ENCODE data around the gene VSTM2B. TPM values are rescaled to one million over a fixed set of nuclear protein-coding genes. Genes with fewer than 3 reads are reported as not detected.
"Not testable (repeated sequence)": the region's sequence is repeated elsewhere in the genome, so short reads cannot be mapped to it uniquely, and the experiment has no call there.

VSTM2B gene
- total RNA-seq, 2 experiments from 2014 or later, result not detected

- Mint-ChIP-seq H3K27me3 (peaks cover 22% of the 10 kb centered on the region), H3K27ac (no peak overlapping the region), H3K4me1 (ENCODE audit: low read depth) (no peaks in the 10 kb centered on the region), H3K9me3 (no peaks in the 10 kb centered on the region), H3K4me3 (no peak overlapping the region), H3K36me3 (no peaks in the 10 kb centered on the region)
- ChIA-PET CTCF (no interaction called here), POLR2A (no interaction called here)
- intact Hi-C loops (cut with micrococcal nuclease), result no loop called here
- no peak for DNase-seq
These were observed 20.9 kb downstream of the VSTM2B start for GRCh38 chr19:29546583-29547190.

GRCh38 chr19:29547361-29547960 lies 21.7 kb downstream of the VSTM2B start:
- Mint-ChIP-seq H3K27ac (no peak overlapping the region), H3K36me3 (no peaks in the 10 kb centered on the region), H3K9me3 (no peaks in the 10 kb centered on the region), H3K27me3 (peaks cover 22% of the 10 kb centered on the region), H3K4me3 (no peak overlapping the region), H3K4me1 (ENCODE audit: low read depth) (no peaks in the 10 kb centered on the region)
- POLR2A ChIA-PET, result no interaction called here
- CTCF ChIA-PET, result no interaction called here
- intact Hi-C loops (cut with micrococcal nuclease), result no loop called here
- DNase-seq, result no peak

- intact Hi-C loops (cut with micrococcal nuclease), result no loop called here
- no peak for DNase-seq
- Mint-ChIP-seq H3K4me1 (ENCODE audit: low read depth) (no peaks in the 10 kb centered on the region), H3K27ac (no peak overlapping the region), H3K27me3 (peaks cover 22% of the 10 kb centered on the region), H3K9me3 (no peaks in the 10 kb centered on the region), H3K4me3 (no peak overlapping the region), H3K36me3 (no peaks in the 10 kb centered on the region)
- POLR2A ChIA-PET, result no interaction called here
- CTCF ChIA-PET, result no interaction called here
These were observed 22.2 kb downstream of the VSTM2B start for GRCh38 chr19:29547981-29548380.

- ChIA-PET CTCF (no interaction called here), POLR2A (no interaction called here)
- H3K4me1 Mint-ChIP-seq (ENCODE audit: low read depth), result no peaks in the 10 kb centered on the region
- no peak overlapping the region for H3K4me3 Mint-ChIP-seq
- H3K27me3 Mint-ChIP-seq, result peaks cover 23% of the 10 kb centered on the region
- peaks cover under 1% of the 10 kb centered on the region for H3K36me3 Mint-ChIP-seq
- H3K9me3 Mint-ChIP-seq, result peaks cover 5% of the 10 kb centered on the region
- intact Hi-C loops (cut with micrococcal nuclease), result no loop called here
- no peak for DNase-seq
- H3K27ac Mint-ChIP-seq, result no peak overlapping the region
These were observed 22.8 kb downstream of the VSTM2B start for GRCh38 chr19:29548483-29549085.

- DNase-seq, result no peak
- Mint-ChIP-seq H3K4me1 (ENCODE audit: low read depth) (no peaks in the 10 kb centered on the region), H3K9me3 (peaks cover 13% of the 10 kb centered on the region), H3K36me3 (peaks cover 2% of the 10 kb centered on the region), H3K27ac (no peak overlapping the region), H3K27me3 (peaks cover 25% of the 10 kb centered on the region), H3K4me3 (no peak overlapping the region)
- POLR2A ChIA-PET, result no interaction called here
- intact Hi-C loops (cut with micrococcal nuclease), result no loop called here
- CTCF ChIA-PET, result interaction anchor here (1.6 kb wide), 1 partner anchor 47 kb away, joined by 4 read pairs; no protein-coding TSS in a partner anchor
These were observed 23.6 kb downstream of the VSTM2B start for GRCh38 chr19:29549105-29550070.

- no peak overlapping the region for H3K4me3 Mint-ChIP-seq
- H3K27ac Mint-ChIP-seq, result no peak overlapping the region
- peaks cover 3% of the 10 kb centered on the region for H3K36me3 Mint-ChIP-seq
- POLR2A ChIA-PET, result no interaction called here
- CTCF ChIA-PET, result interaction anchor here (1.1 to 1.6 kb wide), 2 partner anchors 45 to 60 kb away, joined by 3 to 4 read pairs; no protein-coding TSS in a partner anchor
- H3K9me3 Mint-ChIP-seq, result peaks cover 28% of the 10 kb centered on the region
- intact Hi-C loops (cut with micrococcal nuclease), result no loop called here
- no peak for DNase-seq
- no peaks in the 10 kb centered on the region for H3K4me1 Mint-ChIP-seq (ENCODE audit: low read depth)
- H3K27me3 Mint-ChIP-seq, result peaks cover 27% of the 10 kb centered on the region
These were observed 25.1 kb downstream of the VSTM2B start for GRCh38 chr19:29550896-29551295.

- CTCF ChIA-PET, result interaction anchor here (1.1 kb wide), 1 partner anchor 59 kb away, joined by 3 read pairs; no protein-coding TSS in a partner anchor
- Mint-ChIP-seq H3K4me1 (ENCODE audit: low read depth) (no peaks in the 10 kb centered on the region), H3K27me3 (peaks cover 31% of the 10 kb centered on the region), H3K27ac (no peak overlapping the region), H3K36me3 (peaks cover 3% of the 10 kb centered on the region), H3K4me3 (no peak overlapping the region), H3K9me3 (peaks cover 32% of the 10 kb centered on the region)
- no peak for DNase-seq
- intact Hi-C loops (cut with micrococcal nuclease), result no loop called here
- POLR2A ChIA-PET, result no interaction called here
These were observed 26.0 kb downstream of the VSTM2B start for GRCh38 chr19:29551774-29552173.

GRCh38 chr19:29552454-29553280 lies 26.9 kb downstream of the VSTM2B start:
- peaks cover 32% of the 10 kb centered on the region for H3K9me3 Mint-ChIP-seq
- H3K4me1 Mint-ChIP-seq (ENCODE audit: low read depth), result no peaks in the 10 kb centered on the region
- H3K4me3 Mint-ChIP-seq, result no peak overlapping the region
- ChIA-PET CTCF (no interaction called here), POLR2A (no interaction called here)
- no peak overlapping the region for H3K27ac Mint-ChIP-seq
- intact Hi-C loops (cut with micrococcal nuclease), result no loop called here
- no peak for DNase-seq
- H3K36me3 Mint-ChIP-seq, result peaks cover 3% of the 10 kb centered on the region
- H3K27me3 Mint-ChIP-seq, result peaks cover 27% of the 10 kb centered on the region

- Mint-ChIP-seq H3K27ac (no peak overlapping the region), H3K36me3 (peaks cover 4% of the 10 kb centered on the region), H3K9me3 (peaks cover 38% of the 10 kb centered on the region), H3K4me3 (no peak overlapping the region), H3K27me3 (peaks cover 24% of the 10 kb centered on the region), H3K4me1 (ENCODE audit: low read depth) (no peaks in the 10 kb centered on the region)
- DNase-seq, result no peak
- ChIA-PET CTCF (no interaction called here), POLR2A (no interaction called here)
- intact Hi-C loops (cut with micrococcal nuclease), result no loop called here
These were observed 28.4 kb downstream of the VSTM2B start for GRCh38 chr19:29554149-29554548.

GRCh38 chr19:29559110-29559509 lies 33.3 kb downstream of the VSTM2B start:
- POLR2A ChIA-PET; H3K4me1 Mint-ChIP-seq (ENCODE audit: low read depth); intact Hi-C loops (cut with micrococcal nuclease); H3K4me3 Mint-ChIP-seq; DNase-seq; H3K27ac Mint-ChIP-seq; H3K36me3 Mint-ChIP-seq; CTCF ChIA-PET: not testable (repeated sequence)
- Mint-ChIP-seq H3K9me3 (peaks cover 39% of the 10 kb centered on the region), H3K27me3 (peaks cover 29% of the 10 kb centered on the region)

- peaks cover 29% of the 10 kb centered on the region for H3K27me3 Mint-ChIP-seq
- no peak overlapping the region for H3K27ac Mint-ChIP-seq
- DNase-seq, result no peak
- ChIA-PET CTCF (no interaction called here), POLR2A (no interaction called here)
- H3K4me3 Mint-ChIP-seq, result no peak overlapping the region
- H3K4me1 Mint-ChIP-seq (ENCODE audit: low read depth), result peaks cover 4% of the 10 kb centered on the region
- intact Hi-C loops (cut with micrococcal nuclease), result no loop called here
- peaks cover 4% of the 10 kb centered on the region for H3K36me3 Mint-ChIP-seq
- H3K9me3 Mint-ChIP-seq, result peaks cover 33% of the 10 kb centered on the region
These were observed 33.9 kb downstream of the VSTM2B start for GRCh38 chr19:29559743-29560142.

Data from activated CD4-positive, alpha-beta memory T cell treated with anti-CD3 and anti-CD28 coated beads for 36 hours (primary cell).